Measurements from ENCODE around the gene ZDHHC5. TPM values are rescaled to one million over a fixed set of nuclear protein-coding genes. Genes with fewer than 3 reads are reported as not detected.
A peak's percentile ranks its signal among the peaks of the same experiment; 100 is the strongest.
"Not testable (repeated sequence)": the region's sequence is repeated elsewhere in the genome, so short reads cannot be mapped to it uniquely, and the experiment has no call there.

The ZDHHC5 gene
- total RNA-seq, 2 donors from 2014 or later = 49.5 to 59.6 TPM

DNA sequence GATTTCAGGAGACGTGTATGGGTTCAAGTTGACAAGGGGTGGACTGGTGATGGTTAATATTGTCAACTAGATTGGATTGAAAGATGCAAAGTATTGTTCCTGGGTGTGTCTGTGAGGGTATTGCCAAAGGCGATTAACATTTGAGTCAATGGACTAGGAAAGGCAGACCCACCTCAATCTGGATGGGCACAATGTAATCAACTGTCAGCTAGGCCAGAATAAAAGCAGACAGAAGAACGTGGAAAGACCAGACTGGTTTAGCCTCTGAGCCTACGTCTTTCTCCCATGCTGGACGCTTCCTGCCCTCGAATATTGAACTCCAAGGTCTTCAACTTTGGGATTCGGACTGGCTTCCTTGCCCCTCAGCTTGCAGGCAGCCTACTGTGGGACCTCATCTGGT lies 16.5 kb upstream of the ZDHHC5 start:
- Mint-ChIP-seq H3K36me3 (no peaks in the 10 kb centered on the region), H3K27ac (no peak overlapping the region), H3K9me3 (no peaks in the 10 kb centered on the region)
- ATAC-seq (no peak), DNase-seq (ENCODE audit: low spot score in 2 of 2) (no peak)

DNA sequence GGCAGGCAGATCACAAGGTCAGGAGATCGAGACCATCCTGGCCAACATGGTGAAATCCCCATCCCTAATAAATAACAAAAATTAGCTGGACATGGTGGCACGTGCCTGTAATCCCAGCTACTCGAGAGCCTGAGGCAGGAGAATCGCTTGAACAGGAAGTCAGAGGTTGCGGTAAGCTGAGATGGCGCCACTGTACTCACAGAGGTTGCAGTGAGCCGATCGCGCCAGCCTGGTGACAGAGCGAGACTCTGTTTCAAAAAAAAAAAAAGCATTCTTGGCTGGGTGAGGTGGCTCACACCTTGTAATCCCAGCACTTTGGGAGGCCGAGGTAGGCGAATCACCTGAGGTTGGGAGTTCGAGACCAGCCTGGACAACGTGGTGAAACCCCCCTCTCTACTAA lies 15.7 kb upstream of the ZDHHC5 start:
- not testable (repeated sequence) for H3K36me3 Mint-ChIP-seq; H3K27ac Mint-ChIP-seq; ATAC-seq; H3K9me3 Mint-ChIP-seq; DNase-seq (ENCODE audit: low spot score in 2 of 2)

DNA sequence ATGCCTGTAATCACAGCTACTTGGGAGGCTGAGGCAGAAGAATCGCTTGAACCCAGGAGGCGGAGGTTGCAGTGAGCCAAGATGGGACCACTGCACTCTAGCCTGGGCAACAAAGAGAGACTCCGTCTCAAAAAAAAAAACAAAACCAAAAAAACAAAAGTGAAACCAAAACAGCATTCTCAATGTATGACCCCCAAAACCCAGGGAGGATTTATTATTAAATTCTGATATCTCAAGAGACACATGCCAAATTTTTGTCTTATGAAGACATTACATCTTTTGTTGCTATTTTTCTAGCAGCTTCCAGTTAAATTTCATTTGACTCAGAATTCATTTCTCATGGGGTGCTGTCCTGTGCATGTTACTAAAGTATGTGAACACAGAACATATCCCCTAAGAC lies 15.3 kb upstream of the ZDHHC5 start:
- Mint-ChIP-seq H3K36me3 (peaks cover 3% of the 10 kb centered on the region in 2 donors), H3K9me3 (no peaks in the 10 kb centered on the region), H3K27ac (no peak overlapping the region)
- DNase-seq (ENCODE audit: low spot score in 2 of 2) (no peak), ATAC-seq (no peak)

DNA sequence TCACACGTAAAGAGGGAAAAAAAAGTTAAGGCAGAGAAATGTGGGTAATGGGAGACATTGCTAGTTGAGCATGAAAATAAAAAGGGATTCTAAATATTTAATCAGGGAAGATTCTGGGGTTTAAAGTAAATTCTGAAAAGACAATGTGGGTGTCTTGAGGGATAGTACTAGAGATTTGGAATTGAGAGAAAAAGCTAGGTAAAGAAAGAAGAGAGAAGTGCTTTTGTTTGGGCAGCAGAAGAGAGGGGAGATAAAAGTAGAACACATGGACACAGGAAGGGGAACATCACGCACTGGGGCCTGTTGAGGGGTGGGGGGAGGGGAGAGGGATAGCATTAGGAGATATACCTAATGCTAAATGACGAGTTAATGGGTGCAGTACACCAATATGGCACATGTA lies 14.8 kb upstream of the ZDHHC5 start:
- H3K9me3 Mint-ChIP-seq = no peaks in the 10 kb centered on the region
- ATAC-seq (no peak), DNase-seq (ENCODE audit: low spot score in 2 of 2) (no peak)
- no peak overlapping the region for H3K27ac Mint-ChIP-seq
- H3K36me3 Mint-ChIP-seq = peaks cover 6 to 7% of the 10 kb centered on the region in 2 donors

DNA sequence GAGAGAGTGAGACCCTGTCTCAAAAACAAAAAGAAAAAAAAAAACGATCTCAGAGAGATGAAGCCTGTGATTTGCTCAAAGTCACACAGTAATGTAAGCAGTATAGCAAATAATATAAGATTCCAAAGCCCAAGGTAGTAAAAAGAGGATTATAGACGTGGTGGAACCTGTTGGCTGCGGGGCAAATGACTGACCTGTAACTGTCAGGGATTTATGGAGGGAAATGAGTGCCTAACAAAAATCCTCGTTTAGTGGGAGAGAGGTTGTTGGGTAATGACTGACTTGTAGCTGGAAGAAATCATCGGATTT lies 11.1 kb upstream of the ZDHHC5 start:
- H3K27ac Mint-ChIP-seq = peak overlapping the region; percentile 87 to 92
- H3K36me3 Mint-ChIP-seq = peaks cover 7 to 19% of the 10 kb centered on the region in 2 donors
- DNase-seq (ENCODE audit: low spot score in 2 of 2) (no peak), ATAC-seq (no peak)
- H3K9me3 Mint-ChIP-seq = no peaks in the 10 kb centered on the region

DNA sequence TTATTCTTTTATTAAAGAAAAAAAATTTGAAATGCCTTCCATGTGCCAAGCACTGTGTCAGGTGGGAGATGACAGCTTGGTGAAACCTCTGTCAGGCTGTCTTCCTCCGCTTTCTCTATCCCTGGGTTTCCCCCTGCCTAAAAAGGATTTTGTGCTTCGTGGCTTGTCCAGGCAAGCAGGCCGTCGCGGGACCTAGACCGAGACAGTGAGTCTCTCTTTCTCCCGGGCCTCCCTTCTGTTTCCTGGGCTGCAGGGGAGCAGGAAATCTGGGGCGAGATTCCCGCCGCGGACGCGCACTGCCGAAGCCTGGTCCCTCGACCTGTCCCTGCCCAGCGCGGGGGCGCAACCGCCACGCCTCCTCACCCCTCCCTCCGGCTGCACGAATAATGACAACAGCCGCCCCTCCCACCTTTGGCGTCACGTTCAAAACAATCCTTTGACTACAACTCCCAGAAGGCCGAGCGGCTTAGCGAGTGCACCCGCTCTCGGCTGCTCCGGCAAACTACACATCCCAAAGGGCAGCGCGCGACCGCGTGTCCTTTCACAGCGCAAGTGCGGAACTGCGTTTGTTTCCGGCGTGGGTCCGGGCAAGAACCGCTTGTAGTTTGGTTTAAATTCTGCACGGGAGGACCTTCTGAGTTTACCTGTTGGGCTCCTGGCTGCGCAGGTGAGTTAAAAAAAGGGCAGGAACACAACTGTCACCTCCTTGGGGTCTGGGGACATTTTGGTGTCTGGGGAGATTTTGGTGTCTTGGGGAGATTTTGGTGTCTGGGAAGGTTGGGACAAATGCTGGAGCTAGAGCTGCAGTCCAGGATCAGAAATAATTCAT lies 10.5 kb upstream of the ZDHHC5 start, which contains the start of gene CLP1:
CLP1 (plus strand) TSS at position 569 of the 829 bp plus-strand sequence. CDS start 1,715 bp downstream, outside the sequence.
- H3K27ac Mint-ChIP-seq = peak within 1 kb of the TSS; percentile 92 to 99
- peaks cover 7 to 22% of the 10 kb centered on the region in 2 donors for H3K36me3 Mint-ChIP-seq
- peak; percentile 98 for DNase-seq (ENCODE audit: low spot score in 2 of 2)
- ATAC-seq = peak; percentile 98 to 99
- H3K9me3 Mint-ChIP-seq = no peaks in the 10 kb centered on the region

DNA sequence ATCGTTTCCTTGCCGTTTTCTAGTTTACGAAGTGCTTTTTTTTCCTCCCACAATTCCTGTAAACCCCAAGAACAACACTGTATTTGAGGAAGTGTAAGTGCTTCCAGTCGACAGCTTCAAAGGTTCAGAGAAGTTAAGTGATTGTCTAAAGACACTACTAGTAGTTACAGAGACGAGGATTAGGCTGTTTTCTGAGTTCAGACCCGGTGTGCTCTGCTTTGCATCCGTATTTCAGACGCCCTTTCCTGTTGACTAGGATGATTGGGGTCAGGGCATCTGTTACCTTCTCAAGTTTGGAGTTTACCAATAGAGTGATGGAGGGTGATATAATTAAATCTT lies 9.9 kb upstream of the ZDHHC5 start:
- Mint-ChIP-seq H3K9me3 (no peaks in the 10 kb centered on the region), H3K27ac (peak overlapping the region; percentile 92 to 99), H3K36me3 (peaks cover 7 to 26% of the 10 kb centered on the region in 2 donors)
- ATAC-seq = no peak
- no peak for DNase-seq (ENCODE audit: low spot score in 2 of 2)

DNA sequence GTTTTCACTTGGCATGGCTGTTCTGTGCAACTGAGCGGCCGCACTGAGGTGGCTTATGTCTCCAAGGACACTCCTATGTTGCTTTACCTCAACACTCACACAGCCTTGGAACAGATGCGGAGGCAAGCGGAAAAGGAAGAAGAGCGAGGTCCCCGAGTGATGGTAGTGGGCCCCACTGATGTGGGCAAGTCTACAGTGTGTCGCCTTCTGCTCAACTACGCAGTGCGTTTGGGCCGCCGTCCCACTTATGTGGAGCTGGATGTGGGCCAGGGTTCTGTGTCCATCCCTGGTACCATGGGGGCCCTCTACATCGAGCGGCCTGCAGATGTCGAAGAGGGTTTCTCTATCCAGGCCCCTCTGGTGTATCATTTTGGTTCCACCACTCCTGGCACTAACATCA lies 8.2 kb upstream of the ZDHHC5 start:
- DNase-seq (ENCODE audit: low spot score in 2 of 2) (no peak), ATAC-seq (no peak)
- peaks cover 7 to 26% of the 10 kb centered on the region in 2 donors for H3K36me3 Mint-ChIP-seq
- H3K27ac Mint-ChIP-seq = no peak overlapping the region
- H3K9me3 Mint-ChIP-seq = no peaks in the 10 kb centered on the region

DNA sequence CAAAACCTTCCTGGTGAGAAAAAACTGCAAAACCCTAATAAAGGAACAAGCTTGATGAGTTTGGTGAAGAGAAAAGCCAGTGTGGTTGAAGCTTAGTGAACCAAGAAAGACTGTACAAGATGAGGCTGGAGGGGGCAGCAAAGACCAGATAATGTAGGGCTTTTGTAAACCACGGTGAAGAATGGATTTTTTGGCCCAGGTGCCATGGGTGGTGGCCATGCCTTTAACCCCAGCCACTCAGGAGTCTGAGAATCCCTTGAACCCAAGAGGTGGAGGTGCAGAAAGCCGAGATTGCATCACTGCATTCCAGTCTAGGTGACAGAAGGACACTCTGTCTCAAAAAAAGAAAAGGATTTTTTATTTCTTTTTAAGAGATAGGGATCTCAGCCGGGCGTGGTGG lies 5.0 kb upstream of the ZDHHC5 start:
- Mint-ChIP-seq H3K27ac (peak overlapping the region in 1 of 2 donors; percentile 19), H3K9me3 (no peaks in the 10 kb centered on the region), H3K36me3 (peaks cover 2 to 21% of the 10 kb centered on the region in 2 donors)
- no peak for ATAC-seq
- no peak for DNase-seq (ENCODE audit: low spot score in 2 of 2)

DNA sequence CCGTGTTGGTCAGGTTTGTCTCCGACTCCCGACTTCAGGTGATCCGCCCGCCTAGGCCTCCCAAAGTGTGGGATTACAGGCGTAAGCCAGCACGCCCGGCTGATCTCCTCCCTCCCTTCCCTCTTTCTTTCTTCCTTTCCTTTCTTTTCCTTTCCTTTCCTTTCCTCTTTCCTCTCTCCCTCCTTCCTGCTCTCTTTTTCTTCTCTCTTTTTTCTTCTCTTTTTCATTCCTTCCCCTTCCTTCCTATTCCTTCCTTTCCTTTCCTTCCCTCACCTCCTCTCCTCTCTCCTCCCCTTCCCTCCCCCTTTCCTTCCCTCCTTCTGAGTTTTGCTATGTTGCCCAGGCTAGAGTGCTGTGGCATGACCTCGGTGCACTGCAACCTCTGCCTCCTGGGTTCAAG lies 3.9 kb upstream of the ZDHHC5 start:
- H3K9me3 Mint-ChIP-seq = no peaks in the 10 kb centered on the region
- ATAC-seq (no peak), DNase-seq (ENCODE audit: low spot score in 2 of 2) (no peak)
- H3K36me3 Mint-ChIP-seq = peaks cover 6 to 26% of the 10 kb centered on the region in 2 donors
- peak overlapping the region in 1 of 2 donors; percentile 86 for H3K27ac Mint-ChIP-seq

DNA sequence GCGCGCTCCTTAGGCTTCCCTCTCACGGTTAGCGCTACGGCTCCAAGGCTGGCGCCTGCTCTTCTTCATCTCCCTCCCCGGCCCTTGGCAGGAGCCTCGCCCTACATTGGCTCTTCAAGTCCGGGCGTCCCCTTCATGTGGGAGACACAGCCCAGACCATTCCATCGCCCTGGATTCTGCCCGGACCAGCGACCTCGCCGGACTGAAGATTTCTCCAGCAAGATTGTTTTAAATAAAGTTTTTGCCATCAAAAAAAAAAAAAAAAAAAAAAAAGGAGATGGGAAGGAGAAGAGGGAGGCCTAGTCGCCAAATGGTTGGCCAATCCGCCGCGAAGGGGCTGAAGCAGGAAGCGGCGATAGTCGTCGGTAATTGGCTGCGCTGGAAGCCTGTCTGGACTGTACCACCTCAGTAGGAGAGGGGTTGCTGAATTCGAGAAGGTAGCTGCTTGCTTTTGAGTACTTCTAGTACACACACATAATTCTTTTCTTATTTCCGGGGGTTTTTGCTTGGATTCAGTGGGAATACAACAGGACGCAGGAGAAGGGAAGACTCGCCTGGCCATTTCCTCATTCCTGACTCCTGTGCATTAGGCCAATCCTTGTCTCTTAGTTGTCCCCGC lies 688 bp upstream of the ZDHHC5 start:
- H3K27ac Mint-ChIP-seq = peak overlapping the region; percentile 98 to 100
- DNase-seq (ENCODE audit: low spot score in 2 of 2) = peak; percentile 83 to 94
- H3K9me3 Mint-ChIP-seq = no peaks in the 10 kb centered on the region
- peak; percentile 68 to 70 for ATAC-seq
- H3K36me3 Mint-ChIP-seq = peaks cover 16 to 25% of the 10 kb centered on the region in 2 donors

DNA sequence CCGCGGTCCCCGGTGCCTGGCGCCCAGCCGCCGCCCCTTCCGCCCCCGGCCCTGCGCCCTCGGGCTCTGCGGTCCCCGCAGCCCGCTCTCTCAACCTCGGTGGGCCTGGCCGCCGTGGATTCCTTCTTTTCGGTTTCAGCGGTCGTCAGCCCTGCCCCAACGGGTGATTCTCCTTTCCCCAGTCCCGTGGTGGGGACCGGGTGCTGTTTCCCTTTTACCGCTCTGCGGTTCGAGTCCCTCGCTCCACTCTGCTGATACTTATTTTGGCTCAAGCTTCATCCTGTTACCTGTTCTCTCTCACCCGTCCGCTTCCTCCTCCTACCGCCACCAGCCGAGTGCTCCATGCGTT lies 494 bp downstream of the ZDHHC5 start:
- Mint-ChIP-seq H3K36me3 (peaks cover 17 to 37% of the 10 kb centered on the region in 2 donors), H3K27ac (peak overlapping the region; percentile 98 to 100), H3K9me3 (peaks cover 0 to 5% of the 10 kb centered on the region in 2 donors)
- ATAC-seq (peak; percentile 2 to 13), DNase-seq (ENCODE audit: low spot score in 2 of 2) (no peak)

DNA sequence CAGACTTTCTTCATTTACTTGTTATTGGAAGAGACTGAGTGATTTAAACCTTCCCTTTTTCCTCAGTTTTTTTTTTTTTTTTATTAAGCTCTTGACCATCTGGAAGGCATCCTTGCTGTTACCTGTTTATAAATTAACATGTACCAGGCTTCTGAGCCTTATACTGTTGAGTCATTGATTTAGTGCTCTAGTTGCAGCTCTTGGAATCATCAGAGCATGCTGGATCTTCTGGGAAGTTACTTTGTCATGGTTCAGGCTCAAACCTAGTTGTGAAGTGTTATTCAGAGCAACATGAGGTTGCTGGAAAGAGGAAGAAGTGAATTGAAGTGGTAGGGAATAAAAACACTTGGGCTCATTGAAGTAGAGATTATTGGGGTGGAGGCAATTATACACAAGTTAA lies 6.3 kb downstream of the ZDHHC5 start:
- peaks cover 0 to 5% of the 10 kb centered on the region in 2 donors for H3K9me3 Mint-ChIP-seq
- H3K36me3 Mint-ChIP-seq = peaks cover 9 to 62% of the 10 kb centered on the region in 2 donors
- DNase-seq (ENCODE audit: low spot score in 2 of 2) = no peak
- no peak overlapping the region for H3K27ac Mint-ChIP-seq
- ATAC-seq = no peak

DNA sequence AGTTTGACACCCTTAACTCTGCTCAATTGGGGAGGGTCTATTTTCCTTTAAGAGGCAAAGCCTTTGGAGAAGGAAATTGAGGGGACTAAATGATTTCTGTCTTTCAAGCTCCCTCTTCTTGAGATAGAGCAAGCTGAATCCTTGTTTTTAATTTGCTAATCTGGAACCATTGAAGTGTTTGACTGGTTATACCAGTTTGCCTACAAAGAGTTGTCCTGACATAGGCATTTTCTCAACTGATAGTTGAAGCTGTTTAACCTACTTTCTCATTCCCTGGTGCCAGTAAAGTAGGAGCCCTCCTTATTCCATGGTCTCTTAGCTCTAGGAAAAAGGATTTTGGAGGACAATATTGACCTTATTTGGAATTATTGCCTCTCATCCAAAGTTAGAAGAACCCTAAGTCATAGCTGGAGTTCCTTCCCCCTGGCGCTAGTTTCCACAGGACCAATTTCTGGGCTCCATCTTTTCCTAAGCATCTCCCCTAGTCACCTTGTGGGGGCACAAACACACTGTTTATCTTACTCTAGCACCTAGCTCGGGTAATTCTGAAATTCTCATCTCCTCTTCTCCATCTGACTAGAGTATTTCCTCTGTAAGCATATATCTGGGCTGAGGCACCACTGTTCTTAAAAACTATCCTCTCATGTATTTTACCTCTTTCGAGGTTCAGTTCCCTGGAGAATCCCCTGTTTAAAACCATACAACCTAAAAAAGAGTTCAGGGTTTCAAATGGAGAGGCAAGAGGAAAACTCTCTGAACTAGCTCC lies 7.4 kb downstream of the ZDHHC5 start:
- ATAC-seq = no peak
- DNase-seq (ENCODE audit: low spot score in 2 of 2) = no peak
- peaks cover 0 to 5% of the 10 kb centered on the region in 2 donors for H3K9me3 Mint-ChIP-seq
- peaks cover 8 to 61% of the 10 kb centered on the region in 2 donors for H3K36me3 Mint-ChIP-seq
- peak overlapping the region in 1 of 2 donors; percentile 57 for H3K27ac Mint-ChIP-seq

DNA sequence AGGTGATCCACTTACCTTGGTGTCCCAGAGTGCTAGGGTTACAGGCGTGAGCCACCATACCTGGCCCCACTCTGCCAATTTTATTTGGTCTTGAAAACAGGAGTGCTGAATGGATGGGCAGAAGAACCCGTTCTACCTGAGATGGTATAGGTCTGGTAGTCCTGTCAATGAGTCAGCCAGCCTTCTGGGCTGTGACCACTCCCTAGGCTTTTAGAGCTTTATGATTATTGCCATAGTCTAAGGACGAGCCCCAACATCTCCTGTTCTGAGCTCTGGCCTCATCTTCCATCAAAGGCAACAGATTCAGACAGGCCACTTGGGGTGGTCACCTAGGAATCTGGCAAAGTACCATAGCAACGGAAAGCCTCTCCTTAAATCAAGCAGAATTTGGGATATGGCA lies 11.5 kb downstream of the ZDHHC5 start:
- H3K27ac Mint-ChIP-seq = no peak overlapping the region
- no peak for DNase-seq (ENCODE audit: low spot score in 2 of 2)

DNA sequence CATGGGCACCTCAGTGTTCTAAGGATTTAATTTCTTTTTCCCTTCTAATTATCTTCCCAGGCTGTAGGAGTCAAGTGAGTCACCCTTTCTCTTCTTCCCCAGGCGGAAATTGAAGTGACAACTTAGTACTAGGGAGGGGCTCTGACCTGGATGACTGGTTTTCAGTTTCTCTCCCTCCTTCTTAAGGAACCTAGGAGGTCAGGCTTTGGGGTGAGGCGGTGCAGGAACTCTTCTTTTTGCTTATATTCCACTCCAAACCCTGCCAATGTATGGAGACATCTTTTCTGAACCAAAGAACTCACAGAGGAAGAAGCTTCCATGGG lies 12.6 kb downstream of the ZDHHC5 start:
- DNase-seq (ENCODE audit: low spot score in 2 of 2) = no peak
- H3K36me3 Mint-ChIP-seq = peaks cover 7 to 40% of the 10 kb centered on the region in 2 donors
- peak overlapping the region; percentile 72 to 91 for H3K27ac Mint-ChIP-seq
- peak; percentile 83 to 86 for ATAC-seq
- no peaks in the 10 kb centered on the region for H3K9me3 Mint-ChIP-seq

More for the DNA sequence above, 11.5 kb downstream of the ZDHHC5 start:
- H3K9me3 Mint-ChIP-seq = no peaks in the 10 kb centered on the region
- H3K36me3 Mint-ChIP-seq = peaks cover 7 to 45% of the 10 kb centered on the region in 2 donors
- no peak for ATAC-seq

DNA sequence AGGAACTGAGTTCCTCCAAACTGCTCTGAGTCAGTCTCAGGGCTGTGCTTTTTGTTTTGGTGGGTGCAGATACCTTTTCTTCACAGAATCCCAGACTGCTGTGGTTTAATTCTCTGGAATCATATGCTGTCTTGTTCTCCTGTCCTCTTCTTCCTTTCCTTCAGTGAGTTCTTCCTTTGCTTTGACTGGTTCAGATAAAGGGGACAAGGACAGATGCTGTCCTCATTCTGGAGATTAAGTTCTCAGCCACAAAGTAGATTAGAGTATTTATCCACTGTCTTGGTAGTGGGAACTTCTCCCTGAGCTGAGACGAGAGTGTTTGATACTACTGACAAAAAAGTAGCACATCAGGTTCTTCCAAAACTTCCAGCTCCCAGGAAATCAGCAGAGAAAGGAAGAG lies 13.3 kb downstream of the ZDHHC5 start:
- no peak for ATAC-seq
- peak overlapping the region; percentile 62 to 72 for H3K27ac Mint-ChIP-seq
- DNase-seq (ENCODE audit: low spot score in 2 of 2) = no peak
- H3K9me3 Mint-ChIP-seq = no peaks in the 10 kb centered on the region
- peaks cover 7 to 33% of the 10 kb centered on the region in 2 donors for H3K36me3 Mint-ChIP-seq
